IMR-90 (cell line): ENCODE data around the gene EIF3L.

Experiments
- BHLHE40 ChIP-seq: fragments of 150-350 bp; IDR thresholded peaks from 2 replicates; pipeline ENCODE4 v1.6.1; 2016; ENCODE audit warnings: mild to moderate bottlenecking, low read depth, low read length
- CEBPB ChIP-seq: IDR thresholded peaks from 2 replicates; pipeline ENCODE4 v1.6.1; 2012; ENCODE audit warnings: low read depth, low read length, improper control_type of control experiment
- FOS ChIP-seq: fragments of 150-350 bp; IDR thresholded peaks from 2 replicates; pipeline ENCODE4 v1.6.1; 2016; ENCODE audit warnings: low read depth, low read length
- MAZ ChIP-seq: IDR thresholded peaks from 2 replicates; pipeline ENCODE4 v1.6.1; 2012; ENCODE audit warnings: low read depth, mild to moderate bottlenecking, low read length, improper control_type of control experiment, moderate library complexity, borderline replicate concordance
- MXI1 ChIP-seq: IDR thresholded peaks from 2 replicates; pipeline ENCODE4 v1.6.1; 2012; ENCODE audit warnings: low read depth, mild to moderate bottlenecking, low read length, moderate library complexity, borderline replicate concordance
- POLR2A ChIP-seq: IDR thresholded peaks from 2 replicates; pipeline ENCODE4 v1.6.1; 2012; ENCODE audit warnings: mild to moderate bottlenecking, low read depth, low read length
- RAD21 ChIP-seq: IDR thresholded peaks from 2 replicates; pipeline ENCODE4 v1.6.1; 2012; ENCODE audit warnings: low read length, improper control_type of control experiment
- RFX5 ChIP-seq: IDR thresholded peaks from 2 replicates; pipeline ENCODE4 v1.8.0; 2012; ENCODE audit warnings: low read depth, mild to moderate bottlenecking, low read length, moderate library complexity
- SMC3 ChIP-seq: fragments of 150-350 bp; IDR thresholded peaks from 2 replicates; pipeline ENCODE4 v1.6.1; 2016; ENCODE audit warnings: low read depth, mild to moderate bottlenecking, antibody characterized with exemption, low read length, moderate library complexity
- TF ChIP-seq, protein P1 (sequence below): conservative IDR thresholded peaks from 2 replicates; pipeline ENCODE4 v1.5.1; 2012; ENCODE audit warnings: mild to moderate bottlenecking, low read depth, low read length, improper control_type of control experiment
- TF ChIP-seq, protein P2 (sequence below): fragments of 150-350 bp; IDR thresholded peaks from 2 replicates; pipeline ENCODE4 v1.6.1; 2017; ENCODE audit warnings: mild to moderate bottlenecking, antibody characterized with exemption, low read length, low read depth

DNA sequence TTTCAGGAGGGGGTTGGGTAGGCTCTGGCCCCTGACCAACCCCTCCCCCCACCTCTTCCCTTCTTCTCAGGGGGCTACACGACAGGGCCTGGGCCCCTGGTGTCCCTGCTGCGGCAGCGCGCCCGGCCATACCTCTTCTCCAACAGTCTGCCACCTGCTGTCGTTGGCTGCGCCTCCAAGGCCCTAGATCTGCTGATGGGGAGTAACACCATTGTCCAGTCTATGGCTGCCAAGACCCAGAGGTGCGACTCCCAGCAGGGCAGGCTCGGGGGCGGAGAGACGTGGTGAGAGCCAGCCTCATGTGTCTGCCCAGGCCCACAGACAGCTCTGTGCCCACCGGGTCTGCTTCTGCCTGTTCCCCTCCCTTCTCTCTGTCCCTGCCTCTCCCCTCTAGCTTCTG is 33.6 kb upstream of the EIF3L start:
- TF ChIP-seq, protein P1, sequence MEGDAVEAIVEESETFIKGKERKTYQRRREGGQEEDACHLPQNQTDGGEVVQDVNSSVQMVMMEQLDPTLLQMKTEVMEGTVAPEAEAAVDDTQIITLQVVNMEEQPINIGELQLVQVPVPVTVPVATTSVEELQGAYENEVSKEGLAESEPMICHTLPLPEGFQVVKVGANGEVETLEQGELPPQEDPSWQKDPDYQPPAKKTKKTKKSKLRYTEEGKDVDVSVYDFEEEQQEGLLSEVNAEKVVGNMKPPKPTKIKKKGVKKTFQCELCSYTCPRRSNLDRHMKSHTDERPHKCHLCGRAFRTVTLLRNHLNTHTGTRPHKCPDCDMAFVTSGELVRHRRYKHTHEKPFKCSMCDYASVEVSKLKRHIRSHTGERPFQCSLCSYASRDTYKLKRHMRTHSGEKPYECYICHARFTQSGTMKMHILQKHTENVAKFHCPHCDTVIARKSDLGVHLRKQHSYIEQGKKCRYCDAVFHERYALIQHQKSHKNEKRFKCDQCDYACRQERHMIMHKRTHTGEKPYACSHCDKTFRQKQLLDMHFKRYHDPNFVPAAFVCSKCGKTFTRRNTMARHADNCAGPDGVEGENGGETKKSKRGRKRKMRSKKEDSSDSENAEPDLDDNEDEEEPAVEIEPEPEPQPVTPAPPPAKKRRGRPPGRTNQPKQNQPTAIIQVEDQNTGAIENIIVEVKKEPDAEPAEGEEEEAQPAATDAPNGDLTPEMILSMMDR, result no peak
- TF ChIP-seq SMC3 (no peak), POLR2A (no peak), MXI1 (no peak), RAD21 (no peak), RFX5 (no peak), CEBPB (no peak), MAZ (no peak), BHLHE40 (no peak), FOS (no peak)
- TF ChIP-seq, protein P2, sequence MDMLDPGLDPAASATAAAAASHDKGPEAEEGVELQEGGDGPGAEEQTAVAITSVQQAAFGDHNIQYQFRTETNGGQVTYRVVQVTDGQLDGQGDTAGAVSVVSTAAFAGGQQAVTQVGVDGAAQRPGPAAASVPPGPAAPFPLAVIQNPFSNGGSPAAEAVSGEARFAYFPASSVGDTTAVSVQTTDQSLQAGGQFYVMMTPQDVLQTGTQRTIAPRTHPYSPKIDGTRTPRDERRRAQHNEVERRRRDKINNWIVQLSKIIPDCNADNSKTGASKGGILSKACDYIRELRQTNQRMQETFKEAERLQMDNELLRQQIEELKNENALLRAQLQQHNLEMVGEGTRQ, result no peak
